Fibroblast of lung (primary cell): ENCODE results near the gene HSD17B13. TPM values are rescaled to one million over a fixed set of nuclear protein-coding genes. Genes with fewer than 3 reads are reported as not detected.
A peak's percentile ranks its signal among the peaks of the same experiment; 100 is the strongest.

Source experiments
- DNase-seq, 2 donors: peaks; one replicate each; pipeline versions ENCODE4 v3.0.0 to v3.0.0-alpha.2; 2010; ENCODE audit warnings: low read depth in 2 of 2
- H2AFZ ChIP-seq: 2 replicates; pipeline ENCODE4 v1.5.1; 2012; ENCODE audit warnings: low read length, control low read depth, inconsistent platforms
- H3K27ac ChIP-seq: 2 replicates; pipeline ENCODE4 v1.5.1; 2011; ENCODE audit warnings: low read length, control low read depth; ENCODE audit not compliant: insufficient read depth
- H3K27me3 ChIP-seq: 2 replicates; pipeline ENCODE4 v1.5.1; 2011; ENCODE audit warnings: mild to moderate bottlenecking, low read length; ENCODE audit not compliant: control insufficient read depth, insufficient read depth
- H3K36me3 ChIP-seq: 2 replicates; pipeline ENCODE4 v1.5.1; 2011; ENCODE audit warnings: low read length; ENCODE audit not compliant: control insufficient read depth, insufficient read depth
- H3K4me1 ChIP-seq: 2 replicates; pipeline ENCODE4 v1.5.1; 2011; ENCODE audit warnings: low read length; ENCODE audit not compliant: control insufficient read depth, insufficient read depth; ENCODE audit errors: extremely low read depth
- H3K4me2 ChIP-seq: 2 replicates; pipeline ENCODE4 v1.5.1; 2011; ENCODE audit warnings: low read length, control low read depth; ENCODE audit not compliant: insufficient read depth; ENCODE audit errors: extremely low read depth
- H3K4me3 ChIP-seq, 4 experiments: fragments of 200-600 bp in 1 of 4; sonication (generic) in 1 of 4; replicated peaks in 1 of 4; 2 replicates each; pipeline ENCODE4 v1.5.1; 2011 to 2016; ENCODE audit warnings: low read length in 4 of 4, low read depth in 3 of 4, mild to moderate bottlenecking in 3 of 4, control low read depth in 2 of 4, inconsistent platforms in 1 of 4, mixed read lengths in 1 of 4; ENCODE audit not compliant: insufficient read depth in 1 of 4; ENCODE audit errors: control extremely low read depth in 1 of 4
- H3K79me2 ChIP-seq: 2 replicates; pipeline ENCODE4 v1.5.1; 2012; ENCODE audit warnings: mild to moderate bottlenecking, low read length, inconsistent platforms; ENCODE audit not compliant: control insufficient read depth, insufficient read depth
- H3K9ac ChIP-seq: 2 replicates; pipeline ENCODE4 v1.5.1; 2011; ENCODE audit warnings: mild to moderate bottlenecking, low read length, control low read depth; ENCODE audit not compliant: insufficient read depth
- H3K9me3 ChIP-seq: 2 replicates; pipeline ENCODE4 v1.5.1; 2012; ENCODE audit warnings: low read depth, low read length; ENCODE audit not compliant: control insufficient read depth, insufficient read depth
- H4K20me1 ChIP-seq: 2 replicates; pipeline ENCODE4 v1.5.1; 2011; ENCODE audit warnings: low read length; ENCODE audit not compliant: control insufficient read depth, insufficient read depth; ENCODE audit errors: extremely low read depth
- CTCF ChIP-seq, 2 donors: IDR thresholded peaks in 1 of 2; conservative IDR thresholded peaks in 1 of 2; 1 replicate in 1 of 2; 2 replicates in 1 of 2; pipeline ENCODE4 v1.5.1; 2011 to 2012; ENCODE audit warnings: low read length in 2 of 2, control low read depth in 1 of 2, inconsistent platforms in 1 of 2, low read depth in 1 of 2, mild to moderate bottlenecking in 1 of 2
- EZH2 ChIP-seq: IDR thresholded peaks from 2 replicates; pipeline ENCODE4 v1.5.1; 2012; ENCODE audit warnings: low read length, control low read depth, mild to moderate bottlenecking; ENCODE audit errors: missing control alignments
- polyA plus RNA-seq, 2 donors: library from polyadenylated mRNA; depleted of rRNA in 1 of 2; stranded (reverse) in 1 of 2; unstranded in 1 of 2; fragments of >200 nt; gene quantifications; 2 replicates each; pipeline ENCODE4 v1.2.1, GENCODE V29; 2011 to 2012; ENCODE audit warnings: missing spikeins in 1 of 2
- total RNA-seq: library from RNA; depleted of rRNA; stranded (reverse); fragments of >200 nt; gene quantifications from 2 replicates; pipeline ENCODE4 v1.2.1, GENCODE V29; 2014

Gene HSD17B13
- total and polyA plus RNA-seq, 2 donors (not counting 1 experiment from before 2014, with no cell fraction given) = 0.11 to 0.17 TPM

- H3K27ac ChIP-seq = no peak overlapping the region
- no peaks in the 10 kb centered on the region for H3K79me2 ChIP-seq
- no peaks in the 10 kb centered on the region for H3K9me3 ChIP-seq
- no peaks in the 10 kb centered on the region for H3K4me1 ChIP-seq
- H2AFZ ChIP-seq = no peak overlapping the region
- TF ChIP-seq CTCF (conservative IDR thresholded peaks at IDR 0.05 in 1 of 2, IDR thresholded peaks at IDR 0.05 in 1 of 2; ENCODE audit: low read depth in 1 of 2, low read length in 2 of 2) = no peak
- no peak for TF ChIP-seq EZH2
- H4K20me1 ChIP-seq = no peaks in the 10 kb centered on the region
- no peak overlapping the region for H3K4me3 ChIP-seq
- H3K27me3 ChIP-seq = no peaks in the 10 kb centered on the region
- H3K9ac ChIP-seq = no peak overlapping the region
- H3K36me3 ChIP-seq = no peaks in the 10 kb centered on the region
- DNase-seq = no peak
- H3K4me2 ChIP-seq = no peak overlapping the region
These were observed 8.9 kb downstream of the HSD17B13 start for GRCh38 chr4:87313756-87314155.

GRCh38 chr4:87311684-87312083 is 11.0 kb downstream of the HSD17B13 start:
- Histone ChIP-seq H3K4me1 (no peaks in the 10 kb centered on the region), H3K9me3 (no peaks in the 10 kb centered on the region), H3K4me2 (no peak overlapping the region), H3K27me3 (no peaks in the 10 kb centered on the region), H3K79me2 (no peaks in the 10 kb centered on the region), H2AFZ (no peak overlapping the region), H3K36me3 (no peaks in the 10 kb centered on the region), H4K20me1 (no peaks in the 10 kb centered on the region), H3K4me3 (no peak overlapping the region), H3K27ac (no peak overlapping the region), H3K9ac (no peak overlapping the region)
- TF ChIP-seq CTCF (conservative IDR thresholded peaks at IDR 0.05 in 1 of 2, IDR thresholded peaks at IDR 0.05 in 1 of 2; ENCODE audit: low read depth in 1 of 2, low read length in 2 of 2) (no peak), EZH2 (no peak)
- no peak for DNase-seq

- Histone ChIP-seq H3K9me3 (no peaks in the 10 kb centered on the region), H4K20me1 (no peaks in the 10 kb centered on the region), H3K27ac (no peak overlapping the region), H3K9ac (no peak overlapping the region), H3K4me3 (no peak overlapping the region), H3K79me2 (no peaks in the 10 kb centered on the region), H3K27me3 (no peaks in the 10 kb centered on the region), H3K4me1 (no peaks in the 10 kb centered on the region), H2AFZ (no peak overlapping the region), H3K36me3 (no peaks in the 10 kb centered on the region), H3K4me2 (no peak overlapping the region)
- TF ChIP-seq EZH2 = no peak
- peak in 1 of 2 donors; percentile 25 for DNase-seq
These were observed 11.9 kb downstream of the HSD17B13 start for GRCh38 chr4:87310691-87311335.
